Spleen (tissue), 11 donors: ENCODE data around the gene FOXI3. TPM values are rescaled to one million over a fixed set of nuclear protein-coding genes. Genes with fewer than 3 reads are reported as not detected.

Source experiments
- DNase-seq: peaks from one replicate; pipeline ENCODE4 v3.0.0-alpha.2; 2020
- H3K27ac ChIP-seq, 8 donors: fragments of 200-600 bp; sonication (generic) in 7 of 8; 1 replicate in 4 of 8; 2 replicates in 4 of 8; pipeline versions ENCODE4 v1.5.0 to v1.8.0; 2016 to 2021; ENCODE audit warnings: inconsistent platforms in 4 of 8, mild to moderate bottlenecking in 4 of 8, moderate library complexity in 1 of 8
- H3K27me3 ChIP-seq, 7 donors: fragments of 200-600 bp; sonication (generic) in 6 of 7; replicated peaks in 1 of 7; 1 replicate in 4 of 7; 2 replicates in 3 of 7; pipeline versions ENCODE4 v1.5.0 to v1.8.0; 2016 to 2021; ENCODE audit warnings: inconsistent platforms in 3 of 7, mild to moderate bottlenecking in 1 of 7
- H3K36me3 ChIP-seq, 6 donors: fragments of 200-600 bp; sonication (generic) in 5 of 6; 1 replicate in 4 of 6; 2 replicates in 2 of 6; pipeline versions ENCODE4 v1.5.0 to v1.8.0; 2016 to 2021; ENCODE audit warnings: inconsistent platforms in 2 of 6
- H3K4me1 ChIP-seq, 6 donors: fragments of 200-600 bp; sonication (generic) in 5 of 6; 1 replicate in 3 of 6; 2 replicates in 3 of 6; pipeline versions ENCODE4 v1.5.0 to v1.8.0; 2016 to 2021; ENCODE audit warnings: inconsistent platforms in 3 of 6
- H3K4me3 ChIP-seq, 8 donors: fragments of 200-600 bp; sonication (generic) in 7 of 8; 1 replicate in 4 of 8; 2 replicates in 4 of 8; pipeline versions ENCODE4 v1.5.0 to v1.8.0; 2016 to 2021; ENCODE audit warnings: inconsistent platforms in 4 of 8, mild to moderate bottlenecking in 4 of 8, moderate library complexity in 2 of 8
- H3K9me3 ChIP-seq, 8 donors: fragments of 200-600 bp; sonication (generic) in 7 of 8; 1 replicate in 4 of 8; 2 replicates in 4 of 8; pipeline versions ENCODE4 v1.5.0 to v1.8.0; 2016 to 2021; ENCODE audit warnings: inconsistent platforms in 4 of 8
- POLR2A ChIP-seq, 3 donors: fragments of 450-650 bp; IDR thresholded peaks; one replicate each; pipeline ENCODE4 v1.5.1; 2017; ENCODE audit warnings: antibody characterized with exemption in 3 of 3, mild to moderate bottlenecking in 1 of 3
- POLR2AphosphoS5 ChIP-seq, 3 donors: sonication (generic); formaldehyde crosslinking; IDR thresholded peaks; one replicate each; pipeline ENCODE4 v1.5.1; 2017; ENCODE audit warnings: antibody characterized with exemption in 3 of 3
- WGBS, 5 donors: extraction: QIAGEN DNeasy Blood & Tissue Kit in 3 of 5; methylation state at CpG; one replicate each; pipeline versions ENCODE4 v1.1.5 to v1.1.7; 2013 to 2018; 5-methylcytosine and 5-hydroxymethylcytosine counted together
- intact Hi-C: fragments of 100-400 bp; cut with DNase I; formaldehyde crosslinking; loops from one replicate; pipeline ENCODE4 v1.15.0; 2023; ENCODE audit warnings: low total_unique reads
- polyA plus RNA-seq, 3 donors: library from polyadenylated mRNA; stranded (reverse); fragments of 200-250 nt; gene quantifications; one replicate each; pipeline ENCODE4 v1.2.1, GENCODE V29; 2013
- total RNA-seq, 7 donors: library from RNA; depleted of rRNA in 3 of 7; stranded (reverse); fragments of >200 nt in 3 of 7; fragmentation: NEBNext Ultra II Directional in 4 of 7; extraction: Animal tissue kit (Norgen Biotek cat#: 25700) in 4 of 7; gene quantifications; one replicate each; pipeline versions ENCODE4 v1.1.0 to v1.2.1, GENCODE V29; 2016 to 2021
- TF ChIP-seq, protein P1 (sequence below), 11 experiments: fragments of 200-600 bp in 7 of 11; fragments of 450-650 bp in 4 of 11; sonication (generic) in 4 of 11; IDR thresholded peaks in 8 of 11; conservative IDR thresholded peaks in 3 of 11; 1 replicate in 7 of 11; 2 replicates in 4 of 11; pipeline versions ENCODE4 v1.4.0 to v1.8.0; 2016 to 2021; ENCODE audit warnings: antibody characterized with exemption in 11 of 11, inconsistent platforms in 4 of 11, mild to moderate bottlenecking in 1 of 11
- donor health status: healthy with polysubstance abuse.
- donor health status: DM: no; HTN: no; CAD: no; lungs with moderate emphysema.
- donor health status: DM: no; HTN: no; CAD: no.
- donor health status: Bipolar disorder and iron deficiency.
- donor health status: healthy.
- donor health status: DM: no; HTN: no; CAD: no.
- donor health status: DM: yes; HTN: yes; CAD: no.

Gene FOXI3
- total and polyA plus RNA-seq, 10 donors, result not detected

- 90 to 99% (median 93%) methylated on average over 7 of the region's 7 CpGs for WGBS, 5 donors
- no peak overlapping the region for H3K4me3 ChIP-seq
- intact Hi-C loops, result no loop called here
- no peaks in the 10 kb centered on the region for H3K36me3 ChIP-seq
- DNase-seq, result no peak
- TF ChIP-seq, protein P1, sequence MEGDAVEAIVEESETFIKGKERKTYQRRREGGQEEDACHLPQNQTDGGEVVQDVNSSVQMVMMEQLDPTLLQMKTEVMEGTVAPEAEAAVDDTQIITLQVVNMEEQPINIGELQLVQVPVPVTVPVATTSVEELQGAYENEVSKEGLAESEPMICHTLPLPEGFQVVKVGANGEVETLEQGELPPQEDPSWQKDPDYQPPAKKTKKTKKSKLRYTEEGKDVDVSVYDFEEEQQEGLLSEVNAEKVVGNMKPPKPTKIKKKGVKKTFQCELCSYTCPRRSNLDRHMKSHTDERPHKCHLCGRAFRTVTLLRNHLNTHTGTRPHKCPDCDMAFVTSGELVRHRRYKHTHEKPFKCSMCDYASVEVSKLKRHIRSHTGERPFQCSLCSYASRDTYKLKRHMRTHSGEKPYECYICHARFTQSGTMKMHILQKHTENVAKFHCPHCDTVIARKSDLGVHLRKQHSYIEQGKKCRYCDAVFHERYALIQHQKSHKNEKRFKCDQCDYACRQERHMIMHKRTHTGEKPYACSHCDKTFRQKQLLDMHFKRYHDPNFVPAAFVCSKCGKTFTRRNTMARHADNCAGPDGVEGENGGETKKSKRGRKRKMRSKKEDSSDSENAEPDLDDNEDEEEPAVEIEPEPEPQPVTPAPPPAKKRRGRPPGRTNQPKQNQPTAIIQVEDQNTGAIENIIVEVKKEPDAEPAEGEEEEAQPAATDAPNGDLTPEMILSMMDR (IDR thresholded peaks at IDR 0.05 in 8 of 11, conservative IDR thresholded peaks at IDR 0.05 in 3 of 11), result no peak
- no peak for TF ChIP-seq POLR2A (IDR thresholded peaks at IDR 0.05)
- TF ChIP-seq POLR2AphosphoS5 (IDR thresholded peaks at IDR 0.05), result no peak
- H3K27ac ChIP-seq, result no peak overlapping the region
- peaks cover 0 to 50% (median 0%) of the 10 kb centered on the region in 7 donors for H3K27me3 ChIP-seq
- no peaks in the 10 kb centered on the region for H3K4me1 ChIP-seq
- no peaks in the 10 kb centered on the region for H3K9me3 ChIP-seq
Measured at GRCh38 chr2:88472811-88473210, 20.3 kb upstream of the FOXI3 start.

- H3K4me3 ChIP-seq, result no peak overlapping the region
- DNase-seq, result no peak
- no peaks in the 10 kb centered on the region for H3K36me3 ChIP-seq
- H3K4me1 ChIP-seq, result no peaks in the 10 kb centered on the region
- peaks cover 0 to 35% (median 0%) of the 10 kb centered on the region in 7 donors for H3K27me3 ChIP-seq
- TF ChIP-seq, protein P1 (IDR thresholded peaks at IDR 0.05 in 8 of 11, conservative IDR thresholded peaks at IDR 0.05 in 3 of 11), result no peak
- no peak for TF ChIP-seq POLR2AphosphoS5 (IDR thresholded peaks at IDR 0.05)
- no peak for TF ChIP-seq POLR2A (IDR thresholded peaks at IDR 0.05)
- intact Hi-C loops, result no loop called here
- 49 to 58% (median 54%) methylated on average over 11 of the region's 11 CpGs for WGBS, 5 donors
- no peak overlapping the region for H3K27ac ChIP-seq
- H3K9me3 ChIP-seq, result no peaks in the 10 kb centered on the region
Measured at GRCh38 chr2:88471083-88471942, 18.8 kb upstream of the FOXI3 start.

DNA sequence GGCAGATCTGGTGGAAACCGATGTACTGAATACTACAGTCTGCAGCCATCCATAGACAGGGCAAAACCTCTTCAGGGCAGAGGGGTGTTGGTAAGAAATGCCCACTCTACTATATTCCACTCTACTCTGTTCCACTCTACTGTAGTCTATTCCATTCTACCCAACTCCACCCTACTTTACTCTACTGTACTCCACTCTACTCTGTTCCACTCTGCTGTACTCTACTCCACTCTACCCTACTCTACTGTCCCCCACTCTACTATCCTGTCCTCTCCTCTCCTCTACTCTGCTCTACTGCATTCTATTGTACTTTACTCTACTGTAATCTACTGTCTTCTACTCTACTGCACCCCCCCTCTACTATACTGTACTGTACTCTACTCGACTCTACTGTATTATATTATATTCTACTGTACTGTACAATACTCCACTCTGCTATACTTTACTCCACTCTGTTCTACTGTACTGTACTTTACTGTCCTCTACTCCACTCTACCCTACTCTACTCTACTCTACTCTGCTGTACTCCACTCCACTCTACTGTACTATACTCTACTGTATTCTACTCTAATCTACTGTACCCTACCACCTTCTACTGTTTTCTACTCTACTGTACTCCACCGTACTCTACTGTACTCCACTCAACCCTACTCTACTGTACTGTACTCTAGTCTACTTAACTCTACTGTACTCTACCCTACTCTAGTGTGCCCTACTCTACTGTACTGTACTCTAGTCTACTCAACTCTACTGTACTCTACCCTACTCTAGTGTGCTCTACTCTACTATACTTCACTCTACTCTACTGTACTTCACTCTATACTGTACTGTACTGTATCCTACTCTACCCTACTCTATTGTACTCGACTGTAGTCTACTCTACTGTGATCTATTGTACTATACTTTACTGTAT is 17.0 kb upstream of the FOXI3 start:
- Histone ChIP-seq H3K36me3 (no peaks in the 10 kb centered on the region), H3K27me3 (peaks cover 0 to 31% (median 0%) of the 10 kb centered on the region in 7 donors), H3K4me1 (no peaks in the 10 kb centered on the region), H3K27ac (no peak overlapping the region), H3K4me3 (no peak overlapping the region), H3K9me3 (no peaks in the 10 kb centered on the region)
- intact Hi-C loops, result no loop called here
- TF ChIP-seq, protein P1 (IDR thresholded peaks at IDR 0.05 in 8 of 11, conservative IDR thresholded peaks at IDR 0.05 in 3 of 11), result no peak
- TF ChIP-seq POLR2A (IDR thresholded peaks at IDR 0.05) (no peak), POLR2AphosphoS5 (IDR thresholded peaks at IDR 0.05) (no peak)
- 73 to 87% (median 77%) methylated on average over 4 of the region's 4 CpGs for WGBS, 5 donors
- DNase-seq, result no peak
